ENCODE data around the gene STAG1. TPM values are rescaled to one million over a fixed set of nuclear protein-coding genes. Genes with fewer than 3 reads are reported as not detected.
"Not testable (repeated sequence)": the region's sequence is repeated elsewhere in the genome, so short reads cannot be mapped to it uniquely, and the experiment has no call there.

STAG1 gene
- total RNA-seq, 2 experiments from 2014 or later: 38.7 to 44.7 TPM

DNA sequence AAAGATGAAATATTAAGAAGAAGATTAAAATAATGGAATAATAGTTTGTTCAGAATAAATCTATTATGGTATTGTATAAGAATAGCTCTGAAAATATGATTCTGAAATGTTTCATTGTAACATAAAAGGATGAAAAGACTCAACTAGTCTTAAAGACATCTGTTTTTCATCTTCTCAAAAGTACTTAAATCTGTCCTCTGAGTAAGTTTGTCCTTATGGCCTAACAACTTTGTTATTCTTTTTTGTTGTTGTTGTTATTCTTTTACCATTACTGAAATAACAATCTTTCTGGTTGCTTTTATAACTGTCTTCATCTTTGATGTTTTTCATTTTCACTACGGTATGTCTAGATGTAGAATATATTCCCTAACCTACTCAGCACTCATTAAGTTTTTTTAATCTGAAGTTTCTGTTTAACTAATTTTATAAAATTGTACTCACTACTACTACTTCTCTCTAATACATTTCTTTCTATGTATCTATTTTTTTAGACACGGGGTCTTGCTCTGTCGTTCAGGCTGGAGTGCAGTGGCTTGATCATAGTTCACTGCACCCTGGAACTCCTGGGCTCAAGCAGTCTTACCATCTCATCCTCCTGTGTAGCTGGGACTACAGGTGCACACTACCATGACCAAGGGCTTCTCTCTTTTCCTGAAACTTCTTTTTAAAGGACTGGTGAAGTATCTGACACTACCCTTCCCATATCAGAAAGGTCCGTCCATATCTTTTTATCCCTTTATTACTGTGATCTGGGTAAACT lies 261.4 kb downstream of the STAG1 start:
- CTCF ChIA-PET: no interaction called here
- ATAC-seq: no peak
- Mint-ChIP-seq H3K36me3 (ENCODE audit: low read depth) (peaks cover 50% of the 10 kb centered on the region), H3K4me1 (ENCODE audit: low read depth) (no peaks in the 10 kb centered on the region), H3K27me3 (ENCODE audit: low read depth) (no peaks in the 10 kb centered on the region), H3K9me3 (ENCODE audit: insufficient read depth) (peaks cover 7% of the 10 kb centered on the region), H3K27ac (no peak overlapping the region), H3K4me3 (no peak overlapping the region)
- no peak for DNase-seq
- POLR2A ChIA-PET: no interaction called here

DNA sequence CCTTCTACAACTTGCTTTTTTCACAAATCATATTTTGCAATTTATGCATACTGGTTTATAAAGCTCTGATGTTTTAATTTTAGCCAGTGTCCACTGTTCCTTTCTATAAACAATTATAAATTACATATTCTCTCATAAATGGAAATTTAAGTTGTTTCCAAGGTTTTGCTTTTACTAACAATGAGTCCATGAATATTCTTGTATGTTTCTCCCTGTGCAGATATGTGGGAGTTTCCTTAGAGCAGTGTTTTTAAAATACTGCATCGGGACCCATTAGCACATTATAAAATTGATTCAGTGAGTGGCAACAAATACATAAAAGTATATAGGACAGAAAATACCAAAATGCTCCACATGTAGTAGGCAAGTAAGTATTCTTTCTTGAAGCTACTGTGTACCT lies 266.4 kb downstream of the STAG1 start:
- no peaks in the 10 kb centered on the region for H3K4me1 Mint-ChIP-seq (ENCODE audit: low read depth)

DNA sequence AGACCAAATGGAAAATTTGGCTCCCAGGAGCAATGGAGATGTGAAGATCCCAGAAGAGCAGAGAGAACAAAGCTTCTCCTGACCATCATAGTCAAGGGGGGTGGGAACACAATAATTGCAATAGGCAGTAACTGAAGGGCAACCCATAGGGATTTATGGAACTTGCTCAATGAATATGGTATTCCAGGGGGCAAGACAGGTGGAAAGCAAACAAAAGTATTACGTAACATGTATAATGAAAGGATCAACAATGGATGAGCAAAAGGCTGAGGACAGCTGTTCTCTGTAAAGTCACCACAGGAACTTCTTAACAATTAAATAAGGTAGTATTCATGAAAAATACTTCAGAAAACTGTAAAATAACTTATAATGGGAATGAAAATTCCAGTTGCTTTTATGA lies 275.9 kb downstream of the STAG1 start:
- CTCF ChIA-PET: no interaction called here
- Mint-ChIP-seq H3K9me3 (ENCODE audit: insufficient read depth) (no peaks in the 10 kb centered on the region), H3K4me3 (no peak overlapping the region), H3K27ac (no peak overlapping the region), H3K4me1 (ENCODE audit: low read depth) (no peaks in the 10 kb centered on the region), H3K27me3 (ENCODE audit: low read depth) (no peaks in the 10 kb centered on the region), H3K36me3 (ENCODE audit: low read depth) (peaks cover 31% of the 10 kb centered on the region)
- no peak for DNase-seq
- POLR2A ChIA-PET: no interaction called here
- no peak for ATAC-seq

More for the DNA sequence above, 266.4 kb downstream of the STAG1 start:
- Mint-ChIP-seq H3K27ac (no peak overlapping the region), H3K27me3 (ENCODE audit: low read depth) (no peaks in the 10 kb centered on the region), H3K9me3 (ENCODE audit: insufficient read depth) (peaks cover 5% of the 10 kb centered on the region), H3K36me3 (ENCODE audit: low read depth) (peaks cover 26% of the 10 kb centered on the region), H3K4me3 (no peak overlapping the region)
- ChIA-PET POLR2A (interaction anchor here (0.7 kb wide), 1 partner anchor 278 kb away, joined by 3 read pairs; no protein-coding TSS in a partner anchor), CTCF (interaction anchor here (0.9 to 1.1 kb wide), 3 partner anchors 22 to 410 kb away, joined by 3 to 4 read pairs (median 3); no protein-coding TSS in a partner anchor)
- DNase-seq (no peak), ATAC-seq (no peak)

DNA sequence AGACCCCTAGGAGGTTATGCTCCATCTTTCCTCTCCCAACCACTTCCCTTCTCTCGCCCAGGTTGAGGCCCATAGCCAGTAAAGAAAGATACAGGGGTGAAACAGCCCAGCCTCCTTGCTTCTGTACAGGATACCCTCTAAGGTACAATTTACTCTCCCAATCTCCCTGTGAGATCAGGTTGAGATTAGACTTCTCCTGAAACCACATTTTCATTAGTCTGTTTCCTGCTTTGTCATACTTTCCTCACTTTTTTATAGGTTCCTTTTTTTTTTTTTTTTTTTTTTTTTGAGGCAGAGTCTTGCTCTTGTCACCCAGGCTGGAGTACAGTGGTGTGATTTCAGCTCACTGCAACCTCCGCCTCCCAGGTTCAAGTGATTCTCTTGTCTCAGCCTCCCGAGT lies 277.3 kb downstream of the STAG1 start:
- POLR2A ChIA-PET: not testable (repeated sequence)
- peaks cover 45% of the 10 kb centered on the region for H3K36me3 Mint-ChIP-seq (ENCODE audit: low read depth)

DNA sequence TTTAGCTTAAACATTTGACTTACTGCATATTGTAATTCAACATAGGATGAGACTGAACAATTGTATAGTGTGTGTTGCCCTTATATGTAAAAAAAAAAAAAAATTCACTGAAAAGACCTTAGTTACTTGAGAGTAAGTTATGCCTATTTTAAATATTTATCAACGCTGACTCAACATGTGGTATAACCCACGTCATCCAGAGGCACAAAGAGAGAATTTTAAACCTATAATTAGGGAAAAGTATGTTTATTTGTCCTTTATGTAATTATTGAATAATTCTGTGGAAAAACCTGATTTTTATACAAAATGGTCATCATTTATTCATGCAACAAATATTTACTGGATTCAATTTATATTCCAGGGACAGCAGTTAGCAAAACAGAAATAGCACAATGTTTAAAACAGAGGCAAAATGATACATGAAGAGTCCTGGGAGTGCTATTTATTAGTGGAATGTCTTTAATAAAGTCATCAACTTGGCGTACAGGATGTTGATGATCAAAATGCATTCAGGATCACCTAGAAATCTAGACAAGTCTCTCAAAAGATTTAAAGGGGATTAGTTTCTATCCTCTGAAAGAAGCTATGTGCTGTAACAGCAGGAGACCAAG lies 278.4 kb downstream of the STAG1 start:
- no peak overlapping the region for H3K4me3 Mint-ChIP-seq
- H3K4me1 Mint-ChIP-seq (ENCODE audit: low read depth): no peaks in the 10 kb centered on the region
- H3K27me3 Mint-ChIP-seq (ENCODE audit: low read depth): no peaks in the 10 kb centered on the region
- H3K27ac Mint-ChIP-seq: no peak overlapping the region
- DNase-seq: no peak
- POLR2A ChIA-PET: no interaction called here
- H3K9me3 Mint-ChIP-seq (ENCODE audit: insufficient read depth): no peaks in the 10 kb centered on the region
- CTCF ChIA-PET: no interaction called here
- no peak for ATAC-seq
- peaks cover 50% of the 10 kb centered on the region for H3K36me3 Mint-ChIP-seq (ENCODE audit: low read depth)

More for the DNA sequence above, 277.3 kb downstream of the STAG1 start:
- H3K9me3 Mint-ChIP-seq (ENCODE audit: insufficient read depth); H3K4me3 Mint-ChIP-seq; CTCF ChIA-PET; H3K27ac Mint-ChIP-seq; DNase-seq; H3K4me1 Mint-ChIP-seq (ENCODE audit: low read depth); H3K27me3 Mint-ChIP-seq (ENCODE audit: low read depth); ATAC-seq: not testable (repeated sequence)

DNA sequence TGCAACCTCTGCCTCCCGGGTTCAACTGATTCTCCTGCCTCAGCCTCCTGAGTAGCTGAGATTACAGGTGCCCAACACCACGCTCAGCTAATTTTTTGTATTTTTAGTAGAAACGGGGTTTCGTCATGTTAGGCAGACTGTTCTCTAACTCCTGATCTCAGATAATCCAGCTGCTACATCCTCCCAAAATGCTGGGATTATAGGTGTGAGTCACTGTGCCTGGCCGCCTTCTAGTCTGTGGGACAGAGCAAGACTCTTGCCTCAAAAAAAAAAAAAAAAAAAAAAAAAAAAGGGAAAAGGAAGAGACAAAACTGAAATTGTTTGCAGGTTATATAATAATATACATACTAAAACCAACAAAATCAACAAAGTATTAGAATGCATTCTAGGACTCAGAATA lies 286.9 kb downstream of the STAG1 start:
- peaks cover 11% of the 10 kb centered on the region for H3K9me3 Mint-ChIP-seq (ENCODE audit: insufficient read depth)
- ChIA-PET CTCF (interaction anchor here (0.7 kb wide), 1 partner anchor 74 kb away, joined by 6 read pairs; no protein-coding TSS in a partner anchor), POLR2A (interaction anchor here (0.6 kb wide), 2 partner anchors 12 to 324 kb away, joined by 3 read pairs; no protein-coding TSS in a partner anchor)
- H3K4me1 Mint-ChIP-seq (ENCODE audit: low read depth): peaks cover 6% of the 10 kb centered on the region
- H3K36me3 Mint-ChIP-seq (ENCODE audit: low read depth): peaks cover 57% of the 10 kb centered on the region
- H3K27ac Mint-ChIP-seq: no peak overlapping the region
- no peak for ATAC-seq
- DNase-seq: no peak
- no peak overlapping the region for H3K4me3 Mint-ChIP-seq
- no peaks in the 10 kb centered on the region for H3K27me3 Mint-ChIP-seq (ENCODE audit: low read depth)

DNA sequence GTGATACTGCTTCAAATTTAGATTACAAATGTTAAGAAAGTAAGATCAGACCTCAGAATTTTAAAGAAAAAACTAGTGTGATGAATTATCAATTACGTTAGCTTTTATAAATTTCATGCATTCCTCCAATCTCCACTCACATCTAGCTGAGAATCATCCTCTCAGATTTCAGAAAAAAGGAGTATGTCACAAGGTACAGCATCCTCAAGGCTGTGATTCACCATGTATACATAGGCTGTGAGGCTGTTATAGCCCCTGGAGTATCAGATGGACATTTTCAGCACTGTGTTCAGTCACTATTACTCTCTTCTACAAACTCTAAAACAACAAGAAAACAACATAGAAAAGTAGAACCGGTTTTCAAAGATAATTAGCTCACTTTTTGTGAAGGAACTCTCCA lies 287.7 kb downstream of the STAG1 start:
- ChIA-PET CTCF (no interaction called here), POLR2A (interaction anchor here (0.6 kb wide), 2 partner anchors 13 to 323 kb away, joined by 3 read pairs; no protein-coding TSS in a partner anchor)
- Mint-ChIP-seq H3K9me3 (ENCODE audit: insufficient read depth) (peaks cover 11% of the 10 kb centered on the region), H3K27me3 (ENCODE audit: low read depth) (no peaks in the 10 kb centered on the region), H3K4me3 (no peak overlapping the region), H3K36me3 (ENCODE audit: low read depth) (peaks cover 57% of the 10 kb centered on the region), H3K4me1 (ENCODE audit: low read depth) (peaks cover 6% of the 10 kb centered on the region), H3K27ac (no peak overlapping the region)
- ATAC-seq (no peak), DNase-seq (no peak)

DNA sequence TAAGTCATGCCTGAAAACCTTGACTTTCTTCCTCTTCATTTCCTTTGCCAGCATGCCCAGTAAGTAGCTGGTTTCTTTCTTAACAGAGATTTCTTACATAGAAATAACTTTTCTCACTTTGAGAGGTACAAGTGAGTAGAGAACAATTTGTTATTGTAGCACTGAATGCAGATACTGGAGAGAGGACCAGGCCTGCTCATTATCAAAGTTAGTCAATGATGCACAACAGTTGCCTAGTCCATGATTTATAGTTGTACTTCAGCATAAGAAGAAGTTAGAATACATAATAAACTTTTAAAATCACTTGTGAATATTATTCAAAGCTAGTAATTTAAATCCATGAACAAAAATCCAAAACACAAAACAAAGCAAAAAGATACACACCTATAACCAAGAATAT lies 289.0 kb downstream of the STAG1 start:
- no peak overlapping the region for H3K4me3 Mint-ChIP-seq
- peak overlapping the region; percentile 4 for H3K27ac Mint-ChIP-seq
- H3K36me3 Mint-ChIP-seq (ENCODE audit: low read depth): peaks cover 65% of the 10 kb centered on the region
- no peak for ATAC-seq
- CTCF ChIA-PET: no interaction called here
- DNase-seq: no peak
- H3K9me3 Mint-ChIP-seq (ENCODE audit: insufficient read depth): peaks cover 11% of the 10 kb centered on the region
- POLR2A ChIA-PET: no interaction called here
- no peaks in the 10 kb centered on the region for H3K27me3 Mint-ChIP-seq (ENCODE audit: low read depth)
- peaks cover 6% of the 10 kb centered on the region for H3K4me1 Mint-ChIP-seq (ENCODE audit: low read depth)

DNA sequence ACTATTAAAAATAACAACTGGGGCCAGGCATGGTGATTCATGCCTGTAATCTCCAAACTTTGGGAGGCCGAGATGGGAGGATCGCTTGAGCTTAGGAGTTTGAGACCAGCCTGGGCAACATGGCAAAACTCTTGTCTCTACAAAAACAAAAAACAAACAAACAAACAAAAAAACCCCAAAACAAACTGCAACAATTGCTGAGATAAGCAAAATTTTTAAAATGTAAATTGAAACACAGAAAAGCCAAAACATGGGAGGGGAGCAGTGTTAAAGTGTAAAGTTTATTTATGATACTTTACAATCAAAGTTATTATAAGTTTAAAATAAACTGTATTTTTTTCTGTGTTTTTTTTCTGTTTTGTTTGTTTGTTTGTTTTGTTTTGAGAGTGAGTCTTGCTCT lies 294.4 kb downstream of the STAG1 start:
- no peak overlapping the region for H3K4me3 Mint-ChIP-seq
- POLR2A ChIA-PET: no interaction called here
- peaks cover 40% of the 10 kb centered on the region for H3K9me3 Mint-ChIP-seq (ENCODE audit: insufficient read depth)
- no peak for DNase-seq
- no peaks in the 10 kb centered on the region for H3K27me3 Mint-ChIP-seq (ENCODE audit: low read depth)
- peaks cover 73% of the 10 kb centered on the region for H3K36me3 Mint-ChIP-seq (ENCODE audit: low read depth)
- peaks cover 2% of the 10 kb centered on the region for H3K4me1 Mint-ChIP-seq (ENCODE audit: low read depth)
- no peak overlapping the region for H3K27ac Mint-ChIP-seq
- ATAC-seq: no peak
- CTCF ChIA-PET: no interaction called here

DNA sequence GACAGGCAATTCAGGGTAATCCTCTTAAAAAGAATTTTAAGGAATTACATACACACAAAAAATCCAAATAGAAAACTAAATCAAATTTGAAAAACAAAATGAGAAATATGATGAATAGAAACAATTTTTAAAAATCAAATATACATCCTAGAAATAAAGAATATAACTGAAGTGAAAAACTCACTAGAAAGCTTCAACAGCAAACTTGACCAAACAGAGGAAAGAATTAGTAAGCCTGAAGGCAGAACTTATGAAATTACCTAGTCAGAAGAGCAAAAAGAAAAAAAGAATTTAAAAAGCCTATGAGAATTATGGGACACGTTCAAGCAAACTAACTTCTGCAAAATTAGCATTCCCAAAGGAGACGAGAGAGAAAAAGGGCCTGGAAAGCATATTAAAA lies 296.0 kb downstream of the STAG1 start:
- no peaks in the 10 kb centered on the region for H3K4me1 Mint-ChIP-seq (ENCODE audit: low read depth)
- ATAC-seq (no peak), DNase-seq (no peak)
- peaks cover 63% of the 10 kb centered on the region for H3K36me3 Mint-ChIP-seq (ENCODE audit: low read depth)
- H3K27ac Mint-ChIP-seq: no peak overlapping the region
- H3K27me3 Mint-ChIP-seq (ENCODE audit: low read depth): no peaks in the 10 kb centered on the region
- peaks cover 30% of the 10 kb centered on the region for H3K9me3 Mint-ChIP-seq (ENCODE audit: insufficient read depth)
- no peak overlapping the region for H3K4me3 Mint-ChIP-seq
- POLR2A ChIA-PET: no interaction called here
- CTCF ChIA-PET: no interaction called here

DNA sequence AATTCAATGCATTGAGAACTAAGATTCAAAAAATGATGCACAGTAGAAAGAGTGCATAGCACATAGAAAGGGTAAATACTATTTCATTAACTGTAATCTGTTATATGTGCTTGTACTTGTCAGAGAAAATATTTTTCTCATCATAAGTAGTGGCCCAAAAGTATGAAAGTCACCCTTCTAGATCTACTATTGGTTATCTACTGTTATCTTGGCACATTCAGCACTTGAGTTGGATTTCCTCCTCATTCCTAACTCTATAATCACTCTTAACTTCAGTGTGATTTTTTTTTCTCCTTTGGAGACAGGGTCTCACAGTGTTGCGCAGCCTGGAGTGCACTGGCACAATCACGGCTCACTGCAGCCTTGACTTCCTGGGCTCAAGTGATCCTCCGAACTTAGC lies 307.6 kb downstream of the STAG1 start:
- no peak for ATAC-seq
- H3K36me3 Mint-ChIP-seq (ENCODE audit: low read depth): peaks cover 21% of the 10 kb centered on the region
- CTCF ChIA-PET: no interaction called here
- H3K27me3 Mint-ChIP-seq (ENCODE audit: low read depth): no peaks in the 10 kb centered on the region
- no peaks in the 10 kb centered on the region for H3K9me3 Mint-ChIP-seq (ENCODE audit: insufficient read depth)
- no peak overlapping the region for H3K4me3 Mint-ChIP-seq
- H3K4me1 Mint-ChIP-seq (ENCODE audit: low read depth): no peaks in the 10 kb centered on the region
- no peak for DNase-seq
- POLR2A ChIA-PET: no interaction called here
- H3K27ac Mint-ChIP-seq: no peak overlapping the region

DNA sequence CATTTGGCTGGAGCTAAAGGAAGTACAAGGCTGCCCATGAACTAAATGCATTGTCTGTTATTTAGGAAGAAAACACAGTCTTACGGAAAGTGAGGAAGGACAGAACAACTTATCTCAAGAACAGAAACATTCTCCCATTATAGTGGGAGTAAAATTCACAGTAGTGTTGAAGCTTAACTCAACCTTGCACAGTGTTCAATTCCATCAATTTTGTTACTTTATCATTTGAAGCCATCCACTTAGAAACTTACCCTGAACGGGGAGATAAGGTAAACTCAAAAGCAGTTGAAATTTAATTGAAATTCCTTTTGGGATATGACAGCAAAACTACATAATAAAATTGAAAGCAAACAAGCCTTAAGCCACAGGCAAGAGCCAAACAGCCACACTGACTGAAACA lies 315.1 kb downstream of the STAG1 start:
- Mint-ChIP-seq H3K4me1 (ENCODE audit: low read depth) (no peaks in the 10 kb centered on the region), H3K4me3 (no peak overlapping the region), H3K36me3 (ENCODE audit: low read depth) (peaks cover 20% of the 10 kb centered on the region), H3K27ac (no peak overlapping the region), H3K27me3 (ENCODE audit: low read depth) (no peaks in the 10 kb centered on the region), H3K9me3 (ENCODE audit: insufficient read depth) (no peaks in the 10 kb centered on the region)
- no peak for ATAC-seq
- DNase-seq: no peak
- ChIA-PET CTCF (interaction anchor here (1.5 kb wide), 1 partner anchor 316 kb away, joined by 4 read pairs; the partner anchor contains the start of gene STAG1), POLR2A (no interaction called here)
